T-helper 1 cell treated with Interleukin-12 subunit alpha and Interleukin-12 subunit beta and Interleukin-4 antibody, amounts not matched to agents 30 μg/mL and 1 μg/mL, for 36 hours (primary cell): Measurements from ENCODE around the gene ITIH1.
A peak's percentile ranks its signal among the peaks of the same experiment; 100 is the strongest.
"Not testable (repeated sequence)": the region's sequence is repeated elsewhere in the genome, so short reads cannot be mapped to it uniquely, and the experiment has no call there.

ENCODE experiments used
- H3K27ac Mint-ChIP-seq: one replicate; pipeline ENCODE4 v1.8.0; 2021; ENCODE audit warnings: mild to moderate bottlenecking, mixed read lengths
- H3K27me3 Mint-ChIP-seq: one replicate; pipeline ENCODE4 v1.8.0; 2021; ENCODE audit warnings: low read depth, mixed read lengths
- H3K36me3 Mint-ChIP-seq: one replicate; pipeline ENCODE4 v1.8.0; 2021; ENCODE audit warnings: low read depth, mixed read lengths
- H3K4me1 Mint-ChIP-seq: one replicate; pipeline ENCODE4 v1.8.0; 2021; ENCODE audit warnings: low read depth, mixed read lengths
- H3K4me3 Mint-ChIP-seq: one replicate; pipeline ENCODE4 v1.8.0; 2021; ENCODE audit warnings: mild to moderate bottlenecking, moderate library complexity, mixed read lengths
- H3K9me3 Mint-ChIP-seq: one replicate; pipeline ENCODE4 v1.8.0; 2021; ENCODE audit warnings: mixed read lengths

ITIH1 gene

DNA sequence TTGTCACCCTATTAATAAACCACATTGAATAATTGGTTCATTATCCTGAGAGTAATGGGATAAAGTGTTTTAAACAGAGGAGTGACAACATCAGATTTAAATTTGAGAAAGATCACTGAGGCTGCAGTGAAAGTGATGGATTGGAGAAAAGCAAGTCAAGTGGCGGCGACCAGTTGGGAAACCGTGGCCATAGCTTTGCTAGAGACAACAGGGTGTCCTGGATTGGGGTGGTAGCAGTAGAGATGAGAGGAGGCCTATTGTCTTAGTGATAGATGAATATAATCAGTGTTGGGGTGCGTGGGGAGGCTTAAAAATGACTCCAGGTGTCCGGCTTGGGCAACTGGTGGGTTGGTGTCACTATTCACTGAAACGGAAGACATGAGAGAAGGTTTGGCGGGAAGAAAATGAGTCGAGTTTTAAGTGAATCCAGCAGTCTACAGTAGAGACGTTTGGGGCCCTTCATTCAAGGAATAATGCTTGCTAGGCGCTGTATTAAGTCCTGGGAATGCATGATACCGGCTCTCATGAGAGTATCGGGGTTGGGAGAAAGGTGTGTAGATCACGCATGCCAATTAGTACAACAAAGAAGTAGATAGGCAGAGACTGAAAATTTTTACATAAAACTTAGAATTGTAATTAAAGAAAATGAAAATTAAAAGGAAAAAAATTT, 7.5 kb upstream of the ITIH1 start:
- Mint-ChIP-seq H3K4me3 (peak overlapping the region; percentile 87), H3K27ac (peak overlapping the region; percentile 80), H3K4me1 (peaks cover 19% of the 10 kb centered on the region), H3K9me3 (no peaks in the 10 kb centered on the region), H3K36me3 (no peaks in the 10 kb centered on the region), H3K27me3 (no peaks in the 10 kb centered on the region)

DNA sequence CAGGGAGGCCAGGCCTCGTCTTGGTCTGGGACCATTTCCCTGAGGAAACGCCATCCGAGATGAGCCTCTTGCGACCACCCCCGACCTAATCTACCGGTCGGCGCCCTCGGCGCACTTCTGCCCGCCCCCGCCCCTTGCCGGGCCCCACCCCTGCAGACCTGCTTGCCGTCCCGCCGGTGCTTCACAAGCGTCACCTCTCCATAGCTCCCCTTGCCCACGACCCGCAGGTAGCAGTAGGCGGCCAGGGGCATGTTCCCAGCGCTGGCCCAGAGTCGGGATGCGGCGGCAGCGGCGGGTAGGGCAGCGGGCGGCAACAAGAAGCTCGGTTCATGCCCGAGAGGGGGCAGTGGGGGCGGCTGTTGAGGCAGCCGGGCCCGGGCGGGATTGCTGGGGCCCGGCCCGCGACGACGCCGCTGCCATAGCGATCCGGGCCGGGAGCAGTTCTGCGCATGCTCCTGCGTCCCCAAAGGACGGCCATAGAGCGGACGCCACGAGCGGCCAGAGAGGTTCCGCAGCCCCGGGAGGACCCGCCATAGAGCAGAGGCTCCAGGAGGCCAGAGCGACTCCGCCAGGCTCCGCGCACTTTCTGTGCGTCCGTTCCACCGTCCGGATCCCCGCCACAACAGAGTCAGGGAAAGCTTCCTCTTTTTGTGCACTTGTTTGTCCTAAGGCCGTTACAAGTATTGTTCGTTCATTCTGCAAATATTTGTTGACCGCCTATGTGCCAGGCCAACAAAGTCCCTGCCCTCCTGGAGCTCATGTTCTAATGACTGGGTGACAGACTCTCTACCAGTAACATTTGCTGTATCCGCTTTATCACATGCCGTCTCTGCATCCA, 6.7 kb upstream of the ITIH1 start, which contains the start of gene NEK4:
NEK4 (minus strand) TSS at position 445 of the 838 bp plus-strand sequence; CDS start at position 251, 194 bp downstream.
- Mint-ChIP-seq H3K4me3 (peak within 1 kb of the TSS; percentile 87), H3K36me3 (no peaks in the 10 kb centered on the region), H3K9me3 (no peaks in the 10 kb centered on the region)

DNA sequence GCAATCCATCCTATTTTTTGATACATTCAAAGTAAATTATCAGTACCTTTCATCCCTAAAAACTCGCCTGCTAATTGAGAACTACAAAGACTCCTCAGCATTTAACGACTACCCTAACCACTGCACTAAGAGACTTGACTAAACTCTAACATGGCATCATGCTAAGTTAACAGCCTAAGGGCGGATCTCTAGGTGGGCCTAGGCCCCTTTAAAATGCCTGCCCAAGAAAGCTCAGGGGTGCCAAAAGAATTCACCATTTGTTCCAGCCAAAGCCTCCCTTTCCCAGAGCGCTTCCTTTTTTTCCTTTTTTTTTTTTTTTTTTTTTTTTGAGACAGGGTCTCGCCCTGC, 6.1 kb upstream of the ITIH1 start:
- Mint-ChIP-seq H3K27me3 (no peaks in the 10 kb centered on the region), H3K9me3 (no peaks in the 10 kb centered on the region), H3K4me3 (peak overlapping the region; percentile 87), H3K4me1 (peaks cover 19% of the 10 kb centered on the region), H3K36me3 (no peaks in the 10 kb centered on the region), H3K27ac (peak overlapping the region; percentile 91)

More for the DNA sequence above, 6.7 kb upstream of the ITIH1 start, which contains the start of gene NEK4:
- Mint-ChIP-seq H3K27ac (peak within 1 kb of the TSS; percentile 91), H3K4me1 (peaks cover 19% of the 10 kb centered on the region), H3K27me3 (no peaks in the 10 kb centered on the region)

DNA sequence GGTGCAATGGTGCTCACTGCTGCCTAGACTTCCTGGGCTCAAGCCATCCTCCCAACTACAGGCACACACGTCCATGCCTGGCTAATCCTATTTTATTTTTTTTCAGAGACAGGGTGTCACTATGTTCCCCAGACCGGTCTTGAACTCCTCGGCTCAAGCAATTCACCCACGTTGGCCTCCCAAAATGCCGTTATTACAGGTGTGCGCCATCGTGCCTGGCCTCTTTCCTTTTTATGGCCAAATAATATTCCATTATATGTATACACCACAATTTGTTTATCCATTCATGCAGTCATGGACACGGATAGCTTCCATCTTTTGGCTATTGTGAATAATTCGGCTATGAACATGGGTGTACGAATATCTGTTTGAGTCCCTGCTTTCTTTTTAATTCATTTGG, 5.7 kb upstream of the ITIH1 start:
- H3K36me3 Mint-ChIP-seq: no peaks in the 10 kb centered on the region
- H3K4me1 Mint-ChIP-seq: peaks cover 19% of the 10 kb centered on the region
- H3K27ac Mint-ChIP-seq: peak overlapping the region; percentile 91
- H3K4me3 Mint-ChIP-seq: peak overlapping the region; percentile 87
- no peaks in the 10 kb centered on the region for H3K9me3 Mint-ChIP-seq
- H3K27me3 Mint-ChIP-seq: no peaks in the 10 kb centered on the region

DNA sequence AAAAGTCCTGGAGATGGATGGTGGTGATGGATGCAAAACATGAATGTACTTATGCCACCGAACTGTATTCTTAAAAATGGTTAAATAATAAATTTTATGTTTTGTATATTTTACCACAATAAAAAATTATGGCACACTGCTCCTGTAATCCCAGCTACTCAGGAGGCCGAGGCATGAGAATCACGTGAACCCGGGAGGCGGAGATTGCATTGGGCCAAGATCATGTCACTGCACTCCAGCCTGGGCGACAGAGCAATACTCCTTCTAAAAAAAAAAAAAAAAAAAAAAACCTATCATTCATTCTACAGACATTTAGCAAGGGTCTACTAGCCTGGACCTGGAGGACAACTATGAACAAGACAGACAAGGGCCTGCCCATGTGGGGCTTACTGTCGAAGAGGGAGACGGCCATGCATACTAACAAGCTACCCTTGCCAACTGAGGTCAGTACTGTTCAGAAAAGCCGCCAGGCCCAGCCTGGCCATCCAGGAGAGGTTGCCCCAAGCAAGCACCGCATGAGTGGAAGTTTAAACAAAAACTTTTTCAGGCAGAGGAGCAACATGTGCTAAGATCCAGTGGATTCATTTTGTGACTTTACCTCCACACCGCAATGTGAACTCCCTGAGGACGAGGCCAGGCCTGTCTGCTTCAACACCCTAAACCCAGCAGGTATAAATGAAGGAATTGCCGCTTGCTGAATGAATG, 3.9 kb upstream of the ITIH1 start:
- Mint-ChIP-seq H3K4me1 (peaks cover 19% of the 10 kb centered on the region), H3K27ac (no peak overlapping the region), H3K36me3 (no peaks in the 10 kb centered on the region), H3K4me3 (no peak overlapping the region), H3K27me3 (no peaks in the 10 kb centered on the region), H3K9me3 (no peaks in the 10 kb centered on the region)

DNA sequence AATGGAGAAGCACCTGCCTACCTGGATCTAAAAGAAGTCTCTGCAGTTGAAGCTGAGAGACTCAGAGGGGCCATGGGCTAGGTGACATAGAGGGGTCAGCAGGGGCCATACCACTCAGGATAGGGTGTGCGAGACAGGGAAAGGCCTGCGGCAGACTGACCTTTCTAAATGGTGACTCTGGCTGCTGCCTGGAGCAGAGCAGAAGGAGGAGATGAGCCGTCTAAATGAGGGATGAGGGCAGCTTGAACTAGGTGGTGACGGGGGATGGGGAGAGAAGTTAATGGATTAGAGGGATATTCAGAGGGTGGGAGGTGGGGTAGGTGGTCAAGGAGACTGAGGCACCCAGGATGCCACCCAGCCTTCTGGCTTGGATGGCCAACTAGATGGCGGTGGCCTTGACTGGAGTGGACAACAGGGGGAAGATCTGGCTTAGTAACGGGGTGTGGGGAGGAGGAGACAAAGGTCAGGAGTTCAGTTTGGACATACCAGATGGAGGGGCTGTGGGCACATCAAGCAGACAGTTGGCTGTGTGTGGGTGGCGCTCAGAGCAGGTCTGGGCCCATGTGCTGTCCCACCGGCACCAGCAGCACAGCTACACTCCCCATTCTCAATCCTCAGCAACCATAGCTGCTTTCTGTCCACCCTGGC, 3.2 kb upstream of the ITIH1 start:
- H3K27ac Mint-ChIP-seq: no peak overlapping the region
- H3K4me3 Mint-ChIP-seq: no peak overlapping the region
- no peaks in the 10 kb centered on the region for H3K27me3 Mint-ChIP-seq
- no peaks in the 10 kb centered on the region for H3K9me3 Mint-ChIP-seq
- no peaks in the 10 kb centered on the region for H3K36me3 Mint-ChIP-seq
- H3K4me1 Mint-ChIP-seq: peaks cover 19% of the 10 kb centered on the region

DNA sequence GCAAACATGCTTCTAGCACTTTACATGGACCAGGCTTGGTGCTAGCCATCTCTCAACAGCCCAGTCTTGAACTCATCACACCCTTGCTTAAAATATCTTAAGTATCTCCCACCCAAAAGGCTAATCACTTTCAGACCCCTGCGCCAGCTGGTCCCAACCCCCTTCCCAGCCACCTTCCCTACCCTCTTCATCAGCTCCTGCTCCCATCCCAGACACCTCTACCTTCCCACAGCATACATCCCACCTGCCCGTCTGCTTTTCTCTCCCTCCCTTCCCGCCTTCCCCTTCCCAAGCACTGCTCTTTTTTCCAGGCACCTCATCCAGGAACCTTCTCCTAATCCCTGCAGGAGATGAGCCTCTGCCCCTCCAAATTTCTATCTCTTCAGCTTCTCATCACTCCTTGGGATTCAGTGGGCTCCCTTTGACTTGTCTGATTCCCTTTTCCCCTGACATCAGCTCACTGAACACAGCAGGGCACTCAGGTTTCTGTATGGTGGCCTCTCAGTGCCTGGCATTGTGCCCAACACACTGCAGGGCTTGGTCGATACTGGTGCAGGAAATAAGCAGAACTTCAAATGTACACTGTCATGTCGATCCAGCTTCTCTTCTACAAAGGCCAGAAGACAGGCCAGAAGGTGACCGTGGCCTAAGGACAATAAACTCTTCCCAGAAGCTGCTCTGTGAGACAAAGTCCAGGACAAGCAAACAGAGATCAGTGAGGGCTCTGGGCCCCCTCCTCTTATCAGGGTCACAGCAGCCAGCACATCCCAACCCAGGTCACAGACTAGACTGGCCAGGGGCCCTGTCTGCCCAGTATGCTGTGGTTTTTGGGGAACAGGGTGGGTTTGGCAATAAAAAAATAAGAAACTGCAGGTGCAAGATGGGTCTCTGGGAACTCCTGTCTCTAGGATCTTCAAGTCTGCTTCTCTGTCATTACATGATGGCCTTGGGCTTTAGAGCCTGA, 2.2 kb upstream of the ITIH1 start:
- H3K4me3 Mint-ChIP-seq: no peak overlapping the region
- H3K4me1 Mint-ChIP-seq: peaks cover 9% of the 10 kb centered on the region
- no peak overlapping the region for H3K27ac Mint-ChIP-seq
- no peaks in the 10 kb centered on the region for H3K27me3 Mint-ChIP-seq
- H3K9me3 Mint-ChIP-seq: no peaks in the 10 kb centered on the region
- no peaks in the 10 kb centered on the region for H3K36me3 Mint-ChIP-seq

DNA sequence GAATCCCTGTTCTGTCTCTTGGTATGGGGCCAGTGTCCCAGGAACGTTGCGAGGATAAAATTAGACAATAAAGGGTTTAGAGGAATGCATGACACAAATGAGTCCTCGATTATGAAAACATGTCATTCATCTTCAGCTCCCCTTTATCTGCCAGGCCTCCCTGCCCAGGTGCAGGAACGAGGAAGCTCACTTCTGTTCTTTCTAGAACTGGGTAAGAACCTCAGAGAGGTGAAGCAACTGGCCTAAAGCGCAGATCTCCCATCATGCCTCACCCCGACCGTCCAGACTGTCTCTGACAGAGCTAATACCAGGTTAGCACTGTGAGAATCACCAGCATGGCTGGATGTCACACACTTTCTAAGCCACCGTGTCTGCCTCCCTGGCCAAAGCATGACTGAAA, 1.5 kb upstream of the ITIH1 start:
- Mint-ChIP-seq H3K27me3 (no peaks in the 10 kb centered on the region), H3K9me3 (no peaks in the 10 kb centered on the region), H3K4me3 (no peak overlapping the region), H3K36me3 (no peaks in the 10 kb centered on the region), H3K4me1 (peaks cover 9% of the 10 kb centered on the region), H3K27ac (no peak overlapping the region)

DNA sequence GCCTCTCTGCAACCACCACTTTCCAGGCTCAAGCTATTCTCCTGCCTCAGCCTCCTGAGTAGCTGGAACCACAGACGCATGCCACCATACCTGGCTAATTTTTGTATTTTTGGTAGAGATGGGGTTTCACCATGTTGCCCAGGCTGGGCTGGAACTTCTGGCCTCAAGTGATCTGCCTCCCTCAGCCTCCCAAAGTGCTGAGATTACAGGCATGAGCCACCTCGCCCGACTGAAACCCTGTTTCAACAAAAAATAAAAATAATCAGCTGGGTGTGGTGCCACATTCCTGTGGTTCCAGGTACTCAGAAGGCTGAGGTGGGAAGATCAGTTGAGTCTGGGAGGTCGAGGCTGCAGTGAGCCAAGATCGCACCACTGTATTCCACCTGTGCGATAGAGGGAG, 913 bp upstream of the ITIH1 start:
- not testable (repeated sequence) for H3K9me3 Mint-ChIP-seq, H3K36me3 Mint-ChIP-seq, H3K4me1 Mint-ChIP-seq, H3K4me3 Mint-ChIP-seq, H3K27ac Mint-ChIP-seq, H3K27me3 Mint-ChIP-seq

DNA sequence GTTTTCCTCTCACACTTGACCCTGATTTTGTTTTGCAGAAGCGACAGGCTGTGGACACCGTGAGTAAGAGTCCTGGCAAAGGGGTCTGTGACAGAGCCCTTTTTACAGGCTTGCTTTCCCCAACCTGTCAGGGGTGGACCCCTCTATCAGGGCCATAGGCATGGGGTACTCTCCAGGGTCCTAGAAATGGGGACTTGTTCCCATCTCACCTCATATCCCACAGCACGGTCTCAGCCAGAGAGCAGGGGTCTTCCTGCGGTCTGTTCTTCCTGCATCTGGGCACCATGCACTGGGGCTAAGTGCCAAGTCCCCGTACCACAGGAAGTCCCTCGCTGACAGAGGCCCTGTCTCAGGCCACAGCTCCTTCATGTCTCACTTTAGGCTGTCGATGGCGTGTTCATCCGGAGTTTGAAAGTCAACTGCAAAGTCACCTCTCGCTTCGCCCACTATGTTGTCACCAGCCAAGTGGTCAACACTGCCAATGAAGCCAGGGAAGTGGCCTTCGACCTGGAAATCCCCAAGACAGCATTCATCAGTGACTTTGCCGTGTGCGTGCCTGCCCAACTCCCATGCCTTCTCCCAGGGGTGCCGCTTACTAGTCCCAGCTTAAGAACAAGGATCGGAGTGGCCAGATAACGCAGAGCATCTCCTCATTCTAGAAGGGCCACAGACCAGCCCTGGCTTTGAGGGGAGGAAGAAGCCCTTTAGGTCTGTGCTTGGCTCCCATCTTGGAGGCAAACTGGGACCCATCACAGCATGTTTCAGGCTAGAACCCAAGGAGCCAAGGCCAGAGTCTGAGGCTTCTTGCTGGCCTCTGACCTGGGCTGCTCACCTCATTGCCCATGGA, 783 bp downstream of the ITIH1 start:
- H3K9me3 Mint-ChIP-seq: no peaks in the 10 kb centered on the region
- H3K36me3 Mint-ChIP-seq: no peaks in the 10 kb centered on the region
- peaks cover 6% of the 10 kb centered on the region for H3K27me3 Mint-ChIP-seq
- no peaks in the 10 kb centered on the region for H3K4me1 Mint-ChIP-seq
- H3K27ac Mint-ChIP-seq: no peak overlapping the region
- H3K4me3 Mint-ChIP-seq: no peak overlapping the region

DNA sequence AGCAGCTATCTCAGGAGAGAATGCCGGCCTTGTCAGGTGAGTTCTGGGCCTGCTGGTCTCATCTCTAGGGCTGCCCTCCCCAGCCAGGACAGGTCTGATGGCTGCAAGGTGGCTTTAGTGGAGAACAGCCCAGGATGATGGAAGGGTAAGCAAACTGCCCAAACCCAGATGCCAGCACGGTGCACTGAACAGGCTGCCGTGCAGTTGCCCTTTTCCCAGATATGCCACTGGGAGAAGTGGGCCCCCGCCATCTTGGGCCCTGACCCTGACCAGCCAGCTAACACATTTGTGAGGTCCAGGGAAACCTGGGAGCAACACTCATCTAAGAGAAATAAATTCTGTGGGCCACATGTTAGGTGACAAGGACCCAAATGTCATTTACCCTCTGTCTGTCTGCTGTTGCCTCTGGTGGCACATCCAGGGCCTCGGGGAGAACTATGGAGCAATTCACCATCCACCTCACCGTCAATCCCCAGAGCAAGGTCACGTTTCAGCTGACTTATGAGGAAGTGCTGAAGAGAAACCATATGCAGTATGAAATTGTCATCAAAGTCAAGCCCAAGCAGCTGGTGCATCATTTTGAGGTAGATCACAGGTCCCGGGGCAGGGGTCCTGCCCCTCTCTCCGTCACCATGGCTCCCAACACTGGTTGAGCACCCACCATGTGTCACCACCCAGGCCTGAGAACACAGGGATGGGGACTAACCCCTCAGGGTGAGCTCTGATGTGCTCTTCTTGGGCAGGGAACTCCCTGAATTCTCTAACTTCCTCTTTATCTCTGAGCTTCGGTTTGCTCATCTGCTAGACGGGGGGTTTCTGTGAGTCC, 1.8 kb downstream of the ITIH1 start:
- Mint-ChIP-seq H3K27ac (no peak overlapping the region), H3K9me3 (no peaks in the 10 kb centered on the region), H3K36me3 (no peaks in the 10 kb centered on the region), H3K4me1 (no peaks in the 10 kb centered on the region), H3K4me3 (no peak overlapping the region), H3K27me3 (peaks cover 11% of the 10 kb centered on the region)

DNA sequence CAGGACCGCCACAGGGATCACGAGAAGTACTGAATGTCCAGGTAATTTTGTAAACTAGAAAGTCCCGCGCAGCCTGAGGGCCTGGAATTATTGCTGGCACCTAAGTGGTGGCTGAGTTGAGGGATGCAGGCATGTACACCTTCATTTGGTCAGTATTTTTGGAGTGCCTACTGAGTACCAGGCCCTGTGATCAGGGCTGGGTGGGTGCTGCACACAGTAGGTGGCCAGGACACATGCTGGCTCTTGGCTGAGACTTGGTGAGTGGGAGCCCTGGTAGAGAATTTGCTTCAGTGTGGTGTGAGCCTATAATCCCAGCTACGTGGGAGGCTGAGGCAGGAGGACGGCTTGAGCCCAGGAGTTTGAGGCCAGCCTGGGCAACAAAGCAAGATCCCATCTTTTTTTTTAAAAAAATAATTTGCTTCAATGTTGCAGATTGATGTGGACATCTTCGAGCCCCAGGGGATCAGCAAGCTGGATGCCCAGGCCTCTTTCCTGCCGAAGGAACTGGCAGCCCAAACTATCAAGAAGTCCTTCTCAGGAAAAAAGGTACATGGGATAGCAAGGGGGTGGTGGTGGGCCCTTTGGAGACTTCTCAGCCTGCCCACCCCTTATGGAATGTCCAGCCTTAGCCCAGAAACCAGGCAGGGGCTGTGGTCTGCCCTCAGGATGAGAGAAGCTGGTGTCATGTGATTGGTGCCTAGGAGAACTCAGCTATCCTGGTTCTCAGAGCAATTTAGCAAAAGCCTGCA, 2.6 kb downstream of the ITIH1 start:
- Mint-ChIP-seq H3K4me3 (no peak overlapping the region), H3K36me3 (no peaks in the 10 kb centered on the region), H3K4me1 (no peaks in the 10 kb centered on the region), H3K27me3 (peaks cover 11% of the 10 kb centered on the region), H3K9me3 (no peaks in the 10 kb centered on the region), H3K27ac (no peak overlapping the region)
